DMS79 (cell line): ENCODE measurements around the gene OPRL1.
A peak's percentile ranks its signal among the peaks of the same experiment; 100 is the strongest.

ENCODE experiments used
- DNase-seq: peaks from one replicate; lab custom pipeline; 2025; lab: John Stamatoyannopoulos, UW

Gene OPRL1

DNA sequence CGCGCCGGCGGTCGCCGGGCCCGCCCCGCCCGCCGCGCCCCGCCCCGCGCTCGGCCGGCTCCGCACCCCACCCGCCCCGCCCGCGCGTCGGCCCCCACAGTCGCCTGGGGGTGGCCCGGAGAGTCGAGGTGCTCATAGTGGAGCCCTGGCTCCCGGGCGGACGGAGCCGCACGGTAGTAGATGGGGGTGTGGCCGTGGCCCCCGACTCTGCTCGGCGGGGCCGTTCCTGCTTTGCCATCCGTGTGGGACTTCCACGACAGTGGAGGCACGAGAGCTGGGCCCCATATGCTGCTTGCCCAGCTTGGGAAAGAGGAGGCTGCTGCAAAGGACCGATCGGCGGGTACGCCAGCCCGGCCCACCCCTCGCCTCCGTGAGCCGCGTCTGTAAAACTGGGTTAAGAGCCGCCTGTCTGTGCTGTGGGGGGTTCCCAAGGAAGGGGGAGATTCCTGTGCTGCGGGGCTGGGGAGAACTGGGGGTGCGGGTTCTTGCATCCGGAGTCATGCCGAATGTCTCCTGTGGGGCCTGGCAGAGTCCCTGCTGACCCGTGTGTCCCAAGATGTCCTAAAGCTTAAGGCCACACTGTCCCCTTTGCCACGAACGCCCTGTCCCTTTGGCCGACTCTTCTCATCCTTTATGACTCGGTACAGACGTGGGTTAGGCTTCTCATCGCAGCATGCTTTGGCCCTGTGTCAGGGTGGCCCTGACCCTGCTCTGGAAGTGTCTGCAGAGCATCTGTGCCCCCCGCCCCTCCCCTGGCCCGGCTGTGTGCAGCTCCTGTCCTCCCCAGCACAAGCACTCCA lies at the start of gene OPRL1:
TSS of gene OPRL1 (plus strand) at position 70 of the 800 bp plus-strand sequence. CDS start 12,639 bp downstream, outside the sequence.
- DNase-seq: no peak

- no peak for DNase-seq
Measured at GRCh38 chr20:64030371-64031134, 49.3 kb upstream of the OPRL1 start.

DNA sequence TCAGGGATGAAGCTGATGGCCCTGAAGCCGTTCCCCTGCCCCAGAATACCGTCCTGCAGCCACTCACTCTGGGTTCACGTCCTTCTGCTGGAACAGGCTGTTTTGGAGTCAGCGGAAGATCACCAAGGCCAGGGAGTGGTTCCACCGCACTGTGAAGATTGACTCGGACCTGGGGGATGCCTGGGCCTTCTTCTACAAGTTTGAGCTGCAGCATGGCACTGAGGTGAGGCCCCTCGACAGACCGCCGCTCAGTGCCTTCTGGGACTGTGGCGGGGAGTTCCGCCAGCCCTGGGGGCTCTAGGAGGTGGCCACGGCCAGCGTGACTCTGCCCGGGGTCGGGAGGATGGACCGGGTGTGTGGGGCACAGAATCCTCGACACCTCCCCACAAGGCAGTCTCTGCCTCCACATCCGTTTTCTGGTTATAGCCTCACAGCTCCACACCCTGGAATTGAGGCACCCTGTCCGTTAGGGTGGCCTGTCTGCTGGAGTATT lies 48.0 kb upstream of the OPRL1 start:
- no peak for DNase-seq

DNA sequence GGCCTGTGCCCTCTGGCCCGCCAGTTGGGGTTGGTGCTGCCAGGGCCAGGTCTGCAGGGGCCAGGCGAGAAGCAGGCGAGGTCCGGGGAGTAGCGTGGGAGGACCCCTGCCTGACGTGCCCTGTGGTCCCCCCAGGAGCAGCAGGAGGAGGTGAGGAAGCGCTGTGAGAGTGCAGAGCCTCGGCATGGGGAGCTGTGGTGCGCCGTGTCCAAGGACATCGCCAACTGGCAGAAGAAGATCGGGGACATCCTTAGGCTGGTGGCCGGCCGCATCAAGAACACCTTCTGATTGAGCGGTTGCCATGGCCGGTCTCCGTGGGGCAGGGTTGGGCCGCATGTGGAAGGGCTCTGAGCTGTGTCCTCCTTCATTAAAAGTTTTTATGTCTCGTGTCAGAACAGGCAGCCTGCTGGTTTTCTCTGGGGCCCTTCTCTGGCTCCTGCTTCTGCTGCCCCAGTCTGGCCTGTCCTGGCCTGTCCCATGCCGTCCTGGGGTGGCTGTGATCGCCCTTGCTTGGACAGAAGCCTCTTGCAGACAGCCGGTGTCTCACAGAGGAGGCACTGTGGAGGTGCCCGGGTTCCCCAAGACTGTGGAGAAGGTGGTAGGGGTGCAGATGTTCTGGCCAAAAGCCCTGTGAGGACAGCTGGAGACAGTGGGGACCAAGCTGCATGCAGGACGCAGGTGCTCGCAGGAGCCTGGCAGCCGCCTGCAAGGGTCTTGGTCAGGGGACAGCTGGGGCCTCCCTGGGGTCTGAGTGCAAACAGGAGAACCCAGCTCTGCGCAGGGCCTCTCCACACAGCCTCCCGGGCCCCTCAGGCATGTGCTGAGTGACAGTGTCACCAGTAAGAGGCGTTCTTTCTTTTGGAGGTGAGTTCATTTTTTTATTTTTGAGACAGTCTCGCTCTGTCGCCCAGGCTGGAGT lies 46.9 kb upstream of the OPRL1 start:
- no peak for DNase-seq

GRCh38 chr20:64033981-64034493 lies 45.8 kb upstream of the OPRL1 start:
- DNase-seq: no peak

DNA sequence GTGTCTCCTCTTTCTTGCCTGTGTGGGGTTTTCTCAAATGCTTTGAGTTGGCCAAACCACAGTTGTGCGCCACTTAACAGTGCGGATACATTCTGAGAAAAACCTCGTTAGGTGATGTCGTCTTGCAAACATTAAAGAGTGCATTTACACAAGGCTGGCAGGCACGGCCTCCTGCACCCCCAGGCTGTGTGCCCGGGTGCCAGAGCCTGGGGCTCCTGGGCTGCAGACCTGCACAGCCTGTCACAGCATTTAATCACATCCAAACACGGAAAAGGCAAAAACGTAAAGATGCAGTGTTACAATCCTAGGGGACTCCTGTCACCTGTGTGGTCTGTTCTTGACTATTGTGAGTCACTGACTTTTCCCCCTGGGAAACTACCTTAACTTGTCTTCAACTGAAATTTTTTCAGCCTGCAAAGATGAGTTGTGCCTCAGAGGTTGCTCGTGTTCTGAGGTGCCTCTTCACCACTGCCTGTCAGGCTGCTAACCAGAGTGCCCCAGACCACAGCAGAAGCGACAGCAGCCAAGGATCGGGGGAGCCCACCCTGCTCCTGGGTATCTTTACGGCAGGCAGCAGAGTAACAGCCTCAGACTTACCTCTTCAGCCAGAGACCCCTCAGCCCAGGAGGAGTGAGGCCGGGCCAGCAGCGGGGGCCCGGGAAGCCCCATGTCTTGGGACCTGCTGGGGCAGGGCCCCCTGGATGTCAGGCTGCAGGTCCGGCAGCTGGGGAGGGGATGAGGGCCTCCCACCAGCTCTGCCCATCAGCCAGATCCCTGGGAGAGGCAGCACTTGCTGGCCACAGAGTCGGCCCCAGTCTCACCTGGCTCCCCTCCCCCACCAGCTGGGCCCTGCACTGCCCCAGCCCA lies 44.6 kb upstream of the OPRL1 start:
- no peak for DNase-seq

DNA sequence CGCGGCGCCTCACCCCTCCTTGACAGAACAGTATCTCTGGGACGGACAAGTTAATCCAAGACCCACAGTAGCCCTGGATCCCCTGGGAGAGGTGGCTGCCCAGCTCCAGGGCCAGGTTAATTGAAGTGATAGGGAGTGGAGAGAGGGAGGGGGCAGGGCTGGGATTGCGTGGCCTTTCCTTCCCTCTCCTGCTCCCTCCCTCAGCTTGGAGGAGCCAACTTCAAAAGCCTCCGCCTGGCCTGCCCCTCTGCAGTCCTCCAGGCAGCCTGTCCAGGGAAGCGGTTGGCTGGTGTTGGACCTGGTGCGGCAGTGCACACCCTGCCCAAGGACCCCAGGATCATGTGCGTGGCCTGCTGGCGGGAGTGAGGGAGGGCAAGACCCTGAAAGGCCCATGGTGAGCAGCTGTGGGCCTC lies 43.9 kb upstream of the OPRL1 start, which contains the start of gene C20orf204:
TSS of gene C20orf204 (plus strand) at position 250 of the 413 bp plus-strand sequence. CDS start at position 392, 142 bp downstream.
- no peak for DNase-seq

DNA sequence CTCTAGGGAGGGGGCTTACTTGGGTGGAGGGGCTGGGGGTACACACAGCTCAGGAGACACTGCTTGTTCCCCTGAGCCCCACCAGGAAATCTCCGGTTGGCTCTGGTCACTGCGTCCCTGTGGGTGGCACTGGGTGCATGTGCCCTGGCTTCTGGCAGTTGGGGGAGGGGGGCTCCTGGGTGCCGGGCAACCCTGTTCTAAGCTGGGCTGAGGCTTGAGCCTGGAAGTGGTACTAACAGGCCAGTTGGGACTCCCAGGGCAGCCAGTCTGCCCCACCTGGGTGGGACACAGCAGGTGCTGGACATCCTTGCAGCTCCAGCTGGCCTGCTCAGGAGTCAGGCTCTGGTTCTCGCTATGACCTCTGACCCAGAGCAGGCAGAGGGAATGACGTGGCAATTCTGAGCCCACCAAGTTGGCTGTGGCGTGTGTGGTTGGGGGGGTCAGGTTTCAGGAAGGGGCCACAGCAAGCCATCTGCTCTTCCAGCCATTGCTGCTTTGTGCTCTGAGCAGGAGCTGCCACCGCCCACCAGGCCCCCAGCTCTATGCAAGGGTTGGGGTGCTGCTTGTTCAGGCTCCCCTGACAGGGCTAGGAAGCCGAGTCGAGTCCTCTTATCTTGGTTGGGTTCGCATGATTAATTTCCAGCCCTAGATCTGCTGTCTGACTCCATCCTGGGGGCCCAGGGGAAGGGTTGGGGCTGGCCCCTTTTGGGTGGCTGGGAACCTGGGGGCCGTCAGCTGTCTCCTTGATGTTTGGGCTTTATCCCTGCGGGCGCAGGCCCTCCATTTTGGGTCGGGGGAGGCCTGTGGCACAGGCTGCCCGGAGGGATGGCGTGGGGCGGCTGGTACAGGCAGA lies 43.3 kb upstream of the OPRL1 start:
- DNase-seq: no peak

DNA sequence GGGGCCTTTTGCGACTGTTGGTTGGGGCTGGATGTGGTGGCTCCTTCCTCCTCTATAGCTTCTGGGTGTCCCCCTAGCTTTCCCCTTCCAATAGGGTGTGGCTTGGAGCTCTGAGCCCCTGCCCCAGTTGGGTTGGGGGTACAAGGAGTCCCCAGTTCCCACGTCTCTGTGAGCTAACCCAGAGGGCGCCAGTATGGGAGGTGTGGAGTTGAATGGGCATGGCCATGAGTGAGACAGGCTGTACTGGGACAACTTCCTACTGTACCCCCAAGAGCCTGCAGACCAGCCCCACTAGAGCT lies 42.7 kb upstream of the OPRL1 start:
- no peak for DNase-seq

DNA sequence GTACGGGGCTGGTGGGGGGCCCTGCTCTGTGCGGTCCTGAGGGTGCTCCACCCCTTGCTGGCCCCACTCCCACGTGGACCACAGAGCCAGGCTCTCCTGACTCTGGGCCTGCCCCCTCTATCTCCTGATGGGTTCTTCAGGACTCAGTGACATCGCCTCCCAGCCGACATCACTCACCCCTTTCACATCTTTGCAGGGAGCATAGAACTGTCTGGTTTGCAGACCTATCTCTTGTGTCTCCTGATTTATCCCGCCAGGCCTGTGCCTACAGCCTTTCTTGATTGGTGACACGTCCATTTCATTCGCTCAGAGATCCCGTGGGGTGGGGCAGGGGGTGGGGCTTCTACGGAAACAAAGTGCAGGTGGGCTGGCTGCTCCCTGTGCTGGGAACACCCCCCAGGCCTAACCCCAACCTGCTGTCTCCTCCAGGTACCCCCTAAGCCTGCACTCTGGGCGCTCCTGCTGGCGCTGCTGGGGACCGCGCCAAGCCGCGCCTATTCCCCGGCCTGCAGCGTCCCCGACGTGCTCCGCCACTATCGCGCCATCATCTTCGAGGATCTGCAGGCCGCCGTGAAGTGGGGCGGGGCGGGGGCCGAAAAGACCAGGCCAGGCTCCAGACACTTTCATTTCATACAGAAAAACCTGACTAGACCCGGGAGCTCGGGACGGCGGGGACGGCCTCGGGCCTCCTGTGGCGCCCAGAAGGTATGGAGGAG lies 42.2 kb upstream of the OPRL1 start:
- peak; percentile 56 for DNase-seq

GRCh38 chr20:64038224-64038564 lies 41.7 kb upstream of the OPRL1 start:
- no peak for DNase-seq

GRCh38 chr20:64038565-64039292 lies 41.2 kb upstream of the OPRL1 start:
- peak; percentile 67 for DNase-seq

DNA sequence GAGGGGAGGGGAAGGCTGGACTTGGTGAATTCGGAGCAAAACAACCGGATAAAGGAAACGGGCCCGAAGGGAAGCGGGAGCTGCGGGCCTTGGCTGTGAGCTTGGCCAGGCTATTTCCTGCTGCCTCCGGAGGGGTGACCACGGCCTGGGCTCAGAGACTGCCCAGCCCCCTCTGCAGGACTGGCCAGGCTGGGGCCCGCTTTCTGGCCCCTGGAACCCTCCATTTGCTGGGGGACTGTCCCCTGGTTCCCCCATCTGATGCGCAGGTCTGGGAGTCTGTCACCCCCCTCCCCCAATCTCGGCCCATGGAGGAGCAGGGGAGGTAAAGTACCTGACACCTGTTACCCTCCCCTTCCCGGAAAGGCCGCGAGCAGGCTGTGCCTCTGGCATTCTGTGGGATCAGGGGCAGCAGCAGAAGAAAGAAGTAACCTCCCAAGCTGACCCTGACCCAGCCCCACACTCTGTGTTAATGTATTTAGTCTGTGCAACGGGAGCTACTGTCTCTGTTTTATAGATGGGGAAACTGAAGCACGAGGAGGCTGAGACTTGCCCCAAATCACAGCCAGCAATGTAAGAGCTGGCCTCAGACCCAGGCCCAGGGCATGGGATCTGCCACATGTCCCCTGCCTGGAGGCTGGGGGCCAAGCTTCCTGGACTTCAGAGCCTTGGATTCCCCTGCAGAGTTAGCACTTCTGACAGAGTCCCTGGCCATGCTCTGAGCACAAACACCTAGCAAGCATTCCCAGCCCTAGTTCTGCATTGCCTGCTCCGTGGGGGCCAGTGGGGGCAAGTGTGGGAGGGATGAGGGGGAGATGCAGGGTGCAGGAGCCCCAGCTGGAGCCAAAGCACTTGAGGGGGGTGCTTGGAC lies 40.4 kb upstream of the OPRL1 start:
- no peak for DNase-seq

GRCh38 chr20:64040231-64041039 lies 39.4 kb upstream of the OPRL1 start:
- no peak for DNase-seq

GRCh38 chr20:64041040-64041780 lies 38.7 kb upstream of the OPRL1 start:
- DNase-seq: no peak

- DNase-seq: no peak
Measured at GRCh38 chr20:64041781-64042053, 38.2 kb upstream of the OPRL1 start.
